Measurements from ENCODE around the gene ACER3.

ACER3 gene

GRCh38 chr11:77068457-77069335 lies 208.0 kb downstream of the ACER3 start:
- H3K4me3 ChIP-seq (ENCODE audit: low read depth, low read length) = no peak overlapping the region
- no peak for TF ChIP-seq CTCF (IDR thresholded peaks at IDR 0.05; ENCODE audit: low read depth, low read length)

GRCh38 chr11:77069336-77069968 lies 208.7 kb downstream of the ACER3 start:
- H3K4me3 ChIP-seq (ENCODE audit: low read depth, low read length) = no peak overlapping the region
- no peak for TF ChIP-seq CTCF (IDR thresholded peaks at IDR 0.05; ENCODE audit: low read depth, low read length)

- TF ChIP-seq CTCF (IDR thresholded peaks at IDR 0.05; ENCODE audit: low read depth, low read length) = no peak
- H3K4me3 ChIP-seq (ENCODE audit: low read depth, low read length) = no peak overlapping the region
Observed at GRCh38 chr11:77069969-77070582, 209.4 kb downstream of the ACER3 start.

GRCh38 chr11:77071077-77071476 lies 210.4 kb downstream of the ACER3 start:
- no peak for TF ChIP-seq CTCF (IDR thresholded peaks at IDR 0.05; ENCODE audit: low read depth, low read length)

GRCh38 chr11:77071671-77072605 lies 211.2 kb downstream of the ACER3 start:
- no peak for TF ChIP-seq CTCF (IDR thresholded peaks at IDR 0.05; ENCODE audit: low read depth, low read length)
- no peak overlapping the region for H3K4me3 ChIP-seq (ENCODE audit: low read depth, low read length)

More at GRCh38 chr11:77071077-77071476, 210.4 kb downstream of the ACER3 start:
- no peak overlapping the region for H3K4me3 ChIP-seq (ENCODE audit: low read depth, low read length)

GRCh38 chr11:77072851-77073327 lies 212.2 kb downstream of the ACER3 start:
- no peak overlapping the region for H3K4me3 ChIP-seq (ENCODE audit: low read depth, low read length)
- TF ChIP-seq CTCF (IDR thresholded peaks at IDR 0.05; ENCODE audit: low read depth, low read length) = no peak
